Nephron progenitor cell (in vitro differentiated cells): ENCODE data around the gene PIK3CD.
"Not testable (repeated sequence)": the region's sequence is repeated elsewhere in the genome, so short reads cannot be mapped to it uniquely, and the experiment has no call there.

Experiments used
- DNase-seq: peaks from one replicate; pipeline ENCODE4 v3.0.0; 2021
- H3K27ac Mint-ChIP-seq: 2 replicates; pipeline ENCODE4 v1.8.0; 2021; ENCODE audit warnings: mild to moderate bottlenecking, moderate library complexity, mixed read lengths
- H3K27me3 Mint-ChIP-seq: 2 replicates; pipeline ENCODE4 v1.8.0; 2021; ENCODE audit warnings: mild to moderate bottlenecking, low read depth, mixed read lengths; ENCODE audit not compliant: poor library complexity
- H3K36me3 Mint-ChIP-seq: 2 replicates; pipeline ENCODE4 v1.8.0; 2021; ENCODE audit warnings: low read depth, mixed read lengths
- H3K4me1 Mint-ChIP-seq: 2 replicates; pipeline ENCODE4 v1.8.0; 2021; ENCODE audit warnings: mixed read lengths
- H3K4me3 Mint-ChIP-seq: 2 replicates; pipeline ENCODE4 v1.8.0; 2021; ENCODE audit warnings: mild to moderate bottlenecking, moderate library complexity, mixed read lengths
- H3K9me3 Mint-ChIP-seq: 2 replicates; pipeline ENCODE4 v1.8.0; 2021; ENCODE audit warnings: mild to moderate bottlenecking, moderate library complexity, mixed read lengths
- CTCF ChIP-seq: fragments of 200-600 bp; sonication (generic); IDR thresholded peaks from 2 replicates; pipeline ENCODE4 v1.5.0; 2021; ENCODE audit warnings: antibody characterized with exemption

Gene PIK3CD

GRCh38 chr1:9672444-9672843 is 20.9 kb downstream of the PIK3CD start:
- Mint-ChIP-seq H3K27me3 (peaks cover 27% of the 10 kb centered on the region), H3K27ac (no peak overlapping the region)
- TF ChIP-seq CTCF = no peak

GRCh38 chr1:9675393-9675792 is 23.9 kb downstream of the PIK3CD start:
- no peaks in the 10 kb centered on the region for H3K9me3 Mint-ChIP-seq
- peaks cover 10% of the 10 kb centered on the region for H3K4me1 Mint-ChIP-seq
- peaks cover 24% of the 10 kb centered on the region for H3K27me3 Mint-ChIP-seq
- H3K36me3 Mint-ChIP-seq = no peaks in the 10 kb centered on the region
- H3K27ac Mint-ChIP-seq = no peak overlapping the region
- DNase-seq = no peak
- TF ChIP-seq CTCF = no peak
- H3K4me3 Mint-ChIP-seq = no peak overlapping the region

More at GRCh38 chr1:9672444-9672843, 20.9 kb downstream of the PIK3CD start:
- H3K4me3 Mint-ChIP-seq = no peak overlapping the region
- no peaks in the 10 kb centered on the region for H3K36me3 Mint-ChIP-seq
- H3K4me1 Mint-ChIP-seq = peaks cover 4% of the 10 kb centered on the region
- no peaks in the 10 kb centered on the region for H3K9me3 Mint-ChIP-seq
- DNase-seq = no peak

GRCh38 chr1:9676128-9676527 is 24.6 kb downstream of the PIK3CD start:
- H3K4me3 Mint-ChIP-seq, H3K27ac Mint-ChIP-seq, H3K9me3 Mint-ChIP-seq, DNase-seq, H3K36me3 Mint-ChIP-seq: not testable (repeated sequence)
- Mint-ChIP-seq H3K4me1 (peaks cover 15% of the 10 kb centered on the region), H3K27me3 (peaks cover 24% of the 10 kb centered on the region)

GRCh38 chr1:9676815-9677393 is 25.4 kb downstream of the PIK3CD start:
- Mint-ChIP-seq H3K36me3 (no peaks in the 10 kb centered on the region), H3K27ac (no peak overlapping the region), H3K4me1 (peaks cover 20% of the 10 kb centered on the region), H3K4me3 (no peak overlapping the region), H3K27me3 (peaks cover 20% of the 10 kb centered on the region), H3K9me3 (no peaks in the 10 kb centered on the region)
- TF ChIP-seq CTCF = no peak
- DNase-seq = no peak

- no peak for TF ChIP-seq CTCF
- Mint-ChIP-seq H3K27ac (no peak overlapping the region), H3K36me3 (no peaks in the 10 kb centered on the region), H3K9me3 (no peaks in the 10 kb centered on the region), H3K4me3 (no peak overlapping the region), H3K27me3 (peaks cover 15% of the 10 kb centered on the region), H3K4me1 (peaks cover 20% of the 10 kb centered on the region)
- no peak for DNase-seq
These were observed 28.6 kb downstream of the PIK3CD start for GRCh38 chr1:9680091-9680490.

GRCh38 chr1:9680828-9681227 is 29.3 kb downstream of the PIK3CD start:
- no peak for DNase-seq
- H3K27ac Mint-ChIP-seq = no peak overlapping the region
- H3K36me3 Mint-ChIP-seq = no peaks in the 10 kb centered on the region
- peaks cover 20% of the 10 kb centered on the region for H3K4me1 Mint-ChIP-seq
- H3K27me3 Mint-ChIP-seq = peaks cover 20% of the 10 kb centered on the region
- no peak for TF ChIP-seq CTCF
- H3K9me3 Mint-ChIP-seq = no peaks in the 10 kb centered on the region
- no peak overlapping the region for H3K4me3 Mint-ChIP-seq
